ENCODE data around the gene TCEA2.

The TCEA2 gene

GRCh38 chr20:64051561-64052325 lies 11.3 kb upstream of the TCEA2 start:
- H3K9ac ChIP-seq (ENCODE audit: low read length), result no peak overlapping the region
- H3K4me1 ChIP-seq (ENCODE audit: low read length), result no peaks in the 10 kb centered on the region

DNA sequence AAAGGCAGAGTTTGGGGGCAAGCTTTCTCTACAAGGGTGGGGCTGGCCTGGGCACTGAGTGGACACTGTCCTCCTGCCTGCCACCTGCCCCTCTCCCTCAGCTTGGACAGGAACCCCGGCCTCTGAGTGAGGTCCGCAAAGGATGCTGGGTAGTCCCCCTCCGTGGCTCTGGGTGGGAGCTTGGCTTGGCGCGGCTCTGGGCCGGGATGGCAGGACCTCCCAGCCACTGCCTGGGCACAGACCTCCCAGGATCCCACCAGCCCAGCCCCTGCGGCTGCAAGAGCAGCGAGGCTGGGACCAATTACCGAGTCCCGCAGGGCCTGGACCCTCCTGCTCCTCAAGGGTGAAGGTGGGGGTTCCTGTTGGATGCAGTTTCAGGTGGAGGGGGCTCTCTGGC lies 10.7 kb upstream of the TCEA2 start:
- no peak overlapping the region for H3K9ac ChIP-seq (ENCODE audit: low read length)
- no peak overlapping the region for H3K4me2 ChIP-seq (ENCODE audit: low read depth, low read length)
- DNase-seq, result no peak
- H3K4me3 ChIP-seq (ENCODE audit: low read length), result no peak overlapping the region
- H3K4me1 ChIP-seq (ENCODE audit: low read length), result no peaks in the 10 kb centered on the region
- no peaks in the 10 kb centered on the region for H4K20me1 ChIP-seq (ENCODE audit: insufficient read depth, low read length)
- H3K9me2 ChIP-seq (replicated peaks; ENCODE audit: insufficient read depth, low read length), result no peaks in the 10 kb centered on the region
- no peaks in the 10 kb centered on the region for H3K79me2 ChIP-seq (ENCODE audit: low read length)
- no peaks in the 10 kb centered on the region for H3F3A ChIP-seq (ENCODE audit: insufficient read depth, low read length)
- no peaks in the 10 kb centered on the region for H3K36me3 ChIP-seq (replicated peaks; ENCODE audit: insufficient read depth, low read length)
- H3K27ac ChIP-seq (ENCODE audit: low read length), result no peak overlapping the region
- H2AFZ ChIP-seq (ENCODE audit: low read length), result no peak overlapping the region
- H3K27me3 ChIP-seq (replicated peaks; ENCODE audit: insufficient read depth, low read length), result peaks cover 70% of the 10 kb centered on the region
- H3K9me3 ChIP-seq (replicated peaks; ENCODE audit: insufficient read depth, low read length), result no peaks in the 10 kb centered on the region
- TF ChIP-seq EZH2 (optimal IDR thresholded peaks at IDR 0.05; ENCODE audit: low read depth, low read length) (no peak), EZH2phosphoT487 (IDR thresholded peaks at IDR 0.05; ENCODE audit: low read length) (no peak)
- TF ChIP-seq, protein P1, sequence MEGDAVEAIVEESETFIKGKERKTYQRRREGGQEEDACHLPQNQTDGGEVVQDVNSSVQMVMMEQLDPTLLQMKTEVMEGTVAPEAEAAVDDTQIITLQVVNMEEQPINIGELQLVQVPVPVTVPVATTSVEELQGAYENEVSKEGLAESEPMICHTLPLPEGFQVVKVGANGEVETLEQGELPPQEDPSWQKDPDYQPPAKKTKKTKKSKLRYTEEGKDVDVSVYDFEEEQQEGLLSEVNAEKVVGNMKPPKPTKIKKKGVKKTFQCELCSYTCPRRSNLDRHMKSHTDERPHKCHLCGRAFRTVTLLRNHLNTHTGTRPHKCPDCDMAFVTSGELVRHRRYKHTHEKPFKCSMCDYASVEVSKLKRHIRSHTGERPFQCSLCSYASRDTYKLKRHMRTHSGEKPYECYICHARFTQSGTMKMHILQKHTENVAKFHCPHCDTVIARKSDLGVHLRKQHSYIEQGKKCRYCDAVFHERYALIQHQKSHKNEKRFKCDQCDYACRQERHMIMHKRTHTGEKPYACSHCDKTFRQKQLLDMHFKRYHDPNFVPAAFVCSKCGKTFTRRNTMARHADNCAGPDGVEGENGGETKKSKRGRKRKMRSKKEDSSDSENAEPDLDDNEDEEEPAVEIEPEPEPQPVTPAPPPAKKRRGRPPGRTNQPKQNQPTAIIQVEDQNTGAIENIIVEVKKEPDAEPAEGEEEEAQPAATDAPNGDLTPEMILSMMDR (IDR thresholded peaks at IDR 0.05; ENCODE audit: low read length), result no peak

More at GRCh38 chr20:64051561-64052325, 11.3 kb upstream of the TCEA2 start:
- Histone ChIP-seq H3K27ac (ENCODE audit: low read length) (no peak overlapping the region), H3K79me2 (ENCODE audit: low read length) (no peaks in the 10 kb centered on the region), H3K36me3 (replicated peaks; ENCODE audit: insufficient read depth, low read length) (no peaks in the 10 kb centered on the region), H2AFZ (ENCODE audit: low read length) (no peak overlapping the region), H3K4me3 (ENCODE audit: low read length) (no peak overlapping the region), H3F3A (ENCODE audit: insufficient read depth, low read length) (no peaks in the 10 kb centered on the region), H3K27me3 (replicated peaks; ENCODE audit: insufficient read depth, low read length) (peaks cover 70% of the 10 kb centered on the region), H3K9me3 (replicated peaks; ENCODE audit: insufficient read depth, low read length) (no peaks in the 10 kb centered on the region), H3K9me2 (replicated peaks; ENCODE audit: insufficient read depth, low read length) (no peaks in the 10 kb centered on the region), H3K4me2 (ENCODE audit: low read depth, low read length) (no peak overlapping the region), H4K20me1 (ENCODE audit: insufficient read depth, low read length) (no peaks in the 10 kb centered on the region)
- DNase-seq, result no peak
- no peak for TF ChIP-seq EZH2 (optimal IDR thresholded peaks at IDR 0.05; ENCODE audit: low read depth, low read length)
- TF ChIP-seq, protein P1 (IDR thresholded peaks at IDR 0.05; ENCODE audit: low read length), result no peak
- TF ChIP-seq EZH2phosphoT487 (IDR thresholded peaks at IDR 0.05; ENCODE audit: low read length), result no peak

GRCh38 chr20:64052987-64053840 lies 9.8 kb upstream of the TCEA2 start:
- Histone ChIP-seq H3K4me2 (ENCODE audit: low read depth, low read length) (no peak overlapping the region), H3K27me3 (replicated peaks; ENCODE audit: insufficient read depth, low read length) (peaks cover 64% of the 10 kb centered on the region), H3K4me1 (ENCODE audit: low read length) (no peaks in the 10 kb centered on the region), H3K79me2 (ENCODE audit: low read length) (no peaks in the 10 kb centered on the region), H3K27ac (ENCODE audit: low read length) (no peak overlapping the region), H2AFZ (ENCODE audit: low read length) (no peak overlapping the region), H3K36me3 (replicated peaks; ENCODE audit: insufficient read depth, low read length) (no peaks in the 10 kb centered on the region), H3K4me3 (ENCODE audit: low read length) (no peak overlapping the region), H3K9me3 (replicated peaks; ENCODE audit: insufficient read depth, low read length) (no peaks in the 10 kb centered on the region), H3K9ac (ENCODE audit: low read length) (no peak overlapping the region), H3F3A (ENCODE audit: insufficient read depth, low read length) (no peaks in the 10 kb centered on the region), H3K9me2 (replicated peaks; ENCODE audit: insufficient read depth, low read length) (no peaks in the 10 kb centered on the region), H4K20me1 (ENCODE audit: insufficient read depth, low read length) (no peaks in the 10 kb centered on the region)
- no peak for DNase-seq
- TF ChIP-seq EZH2 (optimal IDR thresholded peaks at IDR 0.05; ENCODE audit: low read depth, low read length), result no peak
- TF ChIP-seq EZH2phosphoT487 (IDR thresholded peaks at IDR 0.05; ENCODE audit: low read length), result no peak
- TF ChIP-seq, protein P1 (IDR thresholded peaks at IDR 0.05; ENCODE audit: low read length), result no peak

Data from MM.1S (cell line).